GM12878 (cell line): ENCODE results near the gene CCDC106. TPM values are rescaled to one million over a fixed set of nuclear protein-coding genes. Genes with fewer than 3 reads are reported as not detected.

ENCODE experiments used
- ATF2 ChIP-seq: IDR thresholded peaks from 2 replicates; pipeline ENCODE4 v1.6.1; 2012; ENCODE audit warnings: low read length, inconsistent platforms
- CBFB ChIP-seq: IDR thresholded peaks from 2 replicates; pipeline ENCODE4 v1.6.1; 2016; ENCODE audit warnings: antibody characterized with exemption, low read depth
- ESRRA ChIP-seq: IDR thresholded peaks from 2 replicates; pipeline ENCODE4 v1.6.1; 2012; ENCODE audit warnings: mild to moderate bottlenecking, low read length, improper control_type of control experiment
- IKZF2 ChIP-seq, 2 experiments: fragments of 450-650 bp; IDR thresholded peaks; 2 replicates each; pipeline ENCODE4 v1.6.1; 2017; ENCODE audit warnings: mild to moderate bottlenecking in 2 of 2, moderate library complexity in 2 of 2
- IRF4 ChIP-seq: IDR thresholded peaks from 2 replicates; pipeline ENCODE4 v1.6.1; 2011; ENCODE audit warnings: low read depth, low read length
- POLR2A ChIP-seq: IDR thresholded peaks from 2 replicates; pipeline ENCODE4 v1.6.1; 2011; ENCODE audit warnings: low read depth, mild to moderate bottlenecking, low read length
- POU2F2 ChIP-seq: IDR thresholded peaks from 3 replicates; pipeline ENCODE4 v1.6.1; 2011; ENCODE audit warnings: low read depth, mild to moderate bottlenecking, low read length, borderline replicate concordance
- RBBP5 ChIP-seq: fragments of 200-600 bp; sonication (generic); conservative IDR thresholded peaks from 2 replicates; pipeline ENCODE4 v1.6.1; 2016
- SIX5 ChIP-seq: IDR thresholded peaks from 2 replicates; pipeline ENCODE4 v1.6.1; 2011; ENCODE audit warnings: mild to moderate bottlenecking, low read depth, low read length, moderate library complexity; ENCODE audit not compliant: severe bottlenecking
- TAF1 ChIP-seq: IDR thresholded peaks from 2 replicates; pipeline ENCODE4 v1.6.1; 2011; ENCODE audit warnings: mild to moderate bottlenecking, low read depth, low read length, borderline replicate concordance
- TBL1XR1 ChIP-seq: IDR thresholded peaks from 2 replicates; pipeline ENCODE4 v1.6.1; 2012; ENCODE audit warnings: low read depth, low read length, improper control_type of control experiment
- TCF12 ChIP-seq: IDR thresholded peaks from 2 replicates; pipeline ENCODE4 v1.6.1; 2011; ENCODE audit warnings: low read depth, mild to moderate bottlenecking, low read length
- YBX1 ChIP-seq: fragments of 450-650 bp; IDR thresholded peaks from 2 replicates; pipeline ENCODE4 v1.6.1; 2016; ENCODE audit warnings: antibody characterized with exemption
- ZNF217 ChIP-seq: fragments of 450-650 bp; IDR thresholded peaks from 2 replicates; pipeline ENCODE4 v1.6.1; 2017; ENCODE audit warnings: antibody characterized with exemption, mild to moderate bottlenecking
- polyA plus RNA-seq, 11 experiments: library from polyadenylated mRNA; depleted of rRNA in 4 of 11; unstranded in 6 of 11; stranded (reverse) in 5 of 11; fragments of >200 nt; fragmentation: Nextera tagmentation in 4 of 11; fragmentation: Illumina TruSeq in 1 of 11; extraction: Ambion mirVana in 4 of 11; extraction: Trizol in 1 of 11; gene quantifications; 1 replicate in 1 of 11; 2 replicates in 10 of 11; pipeline versions ENCODE4 v1.2.1 to v1.2.3, GENCODE V29; 2011 to 2016; ENCODE audit warnings: inconsistent platforms in 2 of 11, missing spikeins in 2 of 11, low read depth in 1 of 11
- total RNA-seq, 4 experiments: library from RNA; depleted of rRNA in 3 of 4; stranded (reverse); fragments of >200 nt in 3 of 4; fragmentation: Illumina TruSeq in 1 of 4; extraction: Trizol in 1 of 4; gene quantifications; 2 replicates each; pipeline versions ENCODE4 v1.2.1 to v1.2.3, GENCODE V29; 2013 to 2021
- TF ChIP-seq, protein P1 (sequence below): fragments of 150-350 bp; IDR thresholded peaks from 2 replicates; pipeline ENCODE4 v1.6.1; 2014; ENCODE audit warnings: mild to moderate bottlenecking, low read depth, low read length
- TF ChIP-seq, protein P2 (sequence below): IDR thresholded peaks from 2 replicates; pipeline ENCODE4 v1.6.1; 2011; ENCODE audit warnings: low read depth, mild to moderate bottlenecking, low read length, moderate library complexity, borderline replicate concordance; ENCODE audit errors: extremely low read depth
- TF ChIP-seq, protein P3 (sequence below), 3 experiments: IDR thresholded peaks in 2 of 3; conservative IDR thresholded peaks in 1 of 3; 2 replicates each; pipeline ENCODE4 v1.5.1; 2011; ENCODE audit warnings: low read depth in 3 of 3, low read length in 3 of 3, mild to moderate bottlenecking in 3 of 3, control low read depth in 2 of 3, moderate library complexity in 2 of 3, inconsistent platforms in 1 of 3, mixed read lengths in 1 of 3; ENCODE audit not compliant: control insufficient read depth in 2 of 3, insufficient read depth in 1 of 3; ENCODE audit errors: extremely low read depth in 1 of 3
- TF ChIP-seq, protein P4 (sequence below): fragments of 450-650 bp; IDR thresholded peaks from 2 replicates; pipeline ENCODE4 v1.6.1; 2017; ENCODE audit warnings: borderline replicate concordance
- TF ChIP-seq, protein P5 (sequence below): fragments of 450-650 bp; IDR thresholded peaks from 2 replicates; pipeline ENCODE4 v1.6.1; 2017; ENCODE audit warnings: mild to moderate bottlenecking

The CCDC106 gene
- total and polyA plus RNA-seq, 10 of the 15 experiments (the other 5 are each of a cell fraction or from before 2014, with no cell fraction given): 0.04 to 35.9 (median 19.8) TPM

DNA sequence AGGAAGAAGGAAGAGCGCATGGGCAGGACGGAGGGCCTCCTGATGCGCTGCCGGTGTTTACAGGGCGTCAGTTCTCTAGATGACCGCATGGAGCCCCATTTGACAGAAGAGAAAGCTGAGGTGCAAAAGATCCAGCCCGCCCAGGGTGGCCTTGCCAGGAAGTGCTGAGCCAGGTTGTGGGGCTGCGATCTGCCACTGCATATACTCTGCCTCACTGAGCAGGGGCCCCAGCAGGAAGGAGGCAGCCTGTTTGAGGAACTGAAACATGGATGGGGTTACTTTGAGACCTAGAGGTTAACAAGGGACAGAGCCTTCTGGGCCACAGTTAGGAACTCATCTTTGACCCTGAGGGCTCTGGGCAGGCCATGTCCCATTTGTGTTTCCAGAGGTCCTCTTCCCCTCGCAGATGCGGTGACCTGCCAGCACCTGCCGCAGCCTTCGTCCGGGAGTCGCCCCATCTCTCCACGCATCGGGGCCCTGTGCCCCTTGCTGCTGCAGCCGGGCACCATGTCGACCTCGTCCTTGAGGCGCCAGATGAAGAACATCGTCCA lies 30.2 kb downstream of the CCDC106 start (continued):
- peak; percentile 72 for TF ChIP-seq POLR2A
- TF ChIP-seq TBL1XR1: peak; percentile 91
- no peak for TF ChIP-seq RBBP5
- TF ChIP-seq, protein P1, sequence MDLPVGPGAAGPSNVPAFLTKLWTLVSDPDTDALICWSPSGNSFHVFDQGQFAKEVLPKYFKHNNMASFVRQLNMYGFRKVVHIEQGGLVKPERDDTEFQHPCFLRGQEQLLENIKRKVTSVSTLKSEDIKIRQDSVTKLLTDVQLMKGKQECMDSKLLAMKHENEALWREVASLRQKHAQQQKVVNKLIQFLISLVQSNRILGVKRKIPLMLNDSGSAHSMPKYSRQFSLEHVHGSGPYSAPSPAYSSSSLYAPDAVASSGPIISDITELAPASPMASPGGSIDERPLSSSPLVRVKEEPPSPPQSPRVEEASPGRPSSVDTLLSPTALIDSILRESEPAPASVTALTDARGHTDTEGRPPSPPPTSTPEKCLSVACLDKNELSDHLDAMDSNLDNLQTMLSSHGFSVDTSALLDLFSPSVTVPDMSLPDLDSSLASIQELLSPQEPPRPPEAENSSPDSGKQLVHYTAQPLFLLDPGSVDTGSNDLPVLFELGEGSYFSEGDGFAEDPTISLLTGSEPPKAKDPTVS: no peak
- TF ChIP-seq IRF4: peak; percentile 98
- TF ChIP-seq IKZF2 (IDR thresholded peaks at IDR 0.05): peak; percentile 81 to 82; a peak in 3 of 4 replicates
- TF ChIP-seq ZNF217: peak; percentile 85
- TF ChIP-seq, protein P2, sequence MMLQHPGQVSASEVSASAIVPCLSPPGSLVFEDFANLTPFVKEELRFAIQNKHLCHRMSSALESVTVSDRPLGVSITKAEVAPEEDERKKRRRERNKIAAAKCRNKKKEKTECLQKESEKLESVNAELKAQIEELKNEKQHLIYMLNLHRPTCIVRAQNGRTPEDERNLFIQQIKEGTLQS: no peak
- TF ChIP-seq, protein P3, sequence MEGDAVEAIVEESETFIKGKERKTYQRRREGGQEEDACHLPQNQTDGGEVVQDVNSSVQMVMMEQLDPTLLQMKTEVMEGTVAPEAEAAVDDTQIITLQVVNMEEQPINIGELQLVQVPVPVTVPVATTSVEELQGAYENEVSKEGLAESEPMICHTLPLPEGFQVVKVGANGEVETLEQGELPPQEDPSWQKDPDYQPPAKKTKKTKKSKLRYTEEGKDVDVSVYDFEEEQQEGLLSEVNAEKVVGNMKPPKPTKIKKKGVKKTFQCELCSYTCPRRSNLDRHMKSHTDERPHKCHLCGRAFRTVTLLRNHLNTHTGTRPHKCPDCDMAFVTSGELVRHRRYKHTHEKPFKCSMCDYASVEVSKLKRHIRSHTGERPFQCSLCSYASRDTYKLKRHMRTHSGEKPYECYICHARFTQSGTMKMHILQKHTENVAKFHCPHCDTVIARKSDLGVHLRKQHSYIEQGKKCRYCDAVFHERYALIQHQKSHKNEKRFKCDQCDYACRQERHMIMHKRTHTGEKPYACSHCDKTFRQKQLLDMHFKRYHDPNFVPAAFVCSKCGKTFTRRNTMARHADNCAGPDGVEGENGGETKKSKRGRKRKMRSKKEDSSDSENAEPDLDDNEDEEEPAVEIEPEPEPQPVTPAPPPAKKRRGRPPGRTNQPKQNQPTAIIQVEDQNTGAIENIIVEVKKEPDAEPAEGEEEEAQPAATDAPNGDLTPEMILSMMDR (IDR thresholded peaks at IDR 0.05 in 2 of 3, conservative IDR thresholded peaks at IDR 0.05 in 1 of 3; ENCODE audit: control insufficient read depth in 2 of 3, extremely low read depth in 1 of 3, insufficient read depth in 1 of 3, low read depth in 3 of 3, low read length in 3 of 3): peak; percentile 8 to 50 (median 48); a peak in 3 of 6 replicates
- TF ChIP-seq TCF12: peak; percentile 55; the same call in 1 of the 2 replicates
- TF ChIP-seq, protein P4, sequence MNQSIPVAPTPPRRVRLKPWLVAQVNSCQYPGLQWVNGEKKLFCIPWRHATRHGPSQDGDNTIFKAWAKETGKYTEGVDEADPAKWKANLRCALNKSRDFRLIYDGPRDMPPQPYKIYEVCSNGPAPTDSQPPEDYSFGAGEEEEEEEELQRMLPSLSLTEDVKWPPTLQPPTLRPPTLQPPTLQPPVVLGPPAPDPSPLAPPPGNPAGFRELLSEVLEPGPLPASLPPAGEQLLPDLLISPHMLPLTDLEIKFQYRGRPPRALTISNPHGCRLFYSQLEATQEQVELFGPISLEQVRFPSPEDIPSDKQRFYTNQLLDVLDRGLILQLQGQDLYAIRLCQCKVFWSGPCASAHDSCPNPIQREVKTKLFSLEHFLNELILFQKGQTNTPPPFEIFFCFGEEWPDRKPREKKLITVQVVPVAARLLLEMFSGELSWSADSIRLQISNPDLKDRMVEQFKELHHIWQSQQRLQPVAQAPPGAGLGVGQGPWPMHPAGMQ: no peak
- no peak; the same call in 1 of the 2 replicates for TF ChIP-seq CBFB
- TF ChIP-seq YBX1: no peak
- peak; percentile 86; the same call in 1 of the 3 replicates for TF ChIP-seq POU2F2
- TF ChIP-seq TAF1: peak; percentile 67; the same call in 1 of the 2 replicates
- peak; percentile 59; the same call in 1 of the 2 replicates for TF ChIP-seq ESRRA
- TF ChIP-seq ATF2: 0 out of 2 replicates have a peak, but pooled peaks have one; percentile 36
- TF ChIP-seq, protein P5, sequence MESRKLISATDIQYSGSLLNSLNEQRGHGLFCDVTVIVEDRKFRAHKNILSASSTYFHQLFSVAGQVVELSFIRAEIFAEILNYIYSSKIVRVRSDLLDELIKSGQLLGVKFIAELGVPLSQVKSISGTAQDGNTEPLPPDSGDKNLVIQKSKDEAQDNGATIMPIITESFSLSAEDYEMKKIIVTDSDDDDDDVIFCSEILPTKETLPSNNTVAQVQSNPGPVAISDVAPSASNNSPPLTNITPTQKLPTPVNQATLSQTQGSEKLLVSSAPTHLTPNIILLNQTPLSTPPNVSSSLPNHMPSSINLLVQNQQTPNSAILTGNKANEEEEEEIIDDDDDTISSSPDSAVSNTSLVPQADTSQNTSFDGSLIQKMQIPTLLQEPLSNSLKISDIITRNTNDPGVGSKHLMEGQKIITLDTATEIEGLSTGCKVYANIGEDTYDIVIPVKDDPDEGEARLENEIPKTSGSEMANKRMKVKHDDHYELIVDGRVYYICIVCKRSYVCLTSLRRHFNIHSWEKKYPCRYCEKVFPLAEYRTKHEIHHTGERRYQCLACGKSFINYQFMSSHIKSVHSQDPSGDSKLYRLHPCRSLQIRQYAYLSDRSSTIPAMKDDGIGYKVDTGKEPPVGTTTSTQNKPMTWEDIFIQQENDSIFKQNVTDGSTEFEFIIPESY: no peak
- TF ChIP-seq SIX5: no peak
